Activated T-helper 1 cell treated with anti-CD3 and anti-CD28 coated beads, Interleukin-2, amount 50 U/mL, for 16 hours (primary cell): ENCODE measurements around the gene NIPAL4.

Experiments
- DNase-seq, 2 donors: peaks; one replicate each; pipeline ENCODE4 v3.0.0-alpha.2; 2020; ENCODE audit warnings: low read depth in 1 of 2, low spot score in 1 of 2

NIPAL4 gene

DNA sequence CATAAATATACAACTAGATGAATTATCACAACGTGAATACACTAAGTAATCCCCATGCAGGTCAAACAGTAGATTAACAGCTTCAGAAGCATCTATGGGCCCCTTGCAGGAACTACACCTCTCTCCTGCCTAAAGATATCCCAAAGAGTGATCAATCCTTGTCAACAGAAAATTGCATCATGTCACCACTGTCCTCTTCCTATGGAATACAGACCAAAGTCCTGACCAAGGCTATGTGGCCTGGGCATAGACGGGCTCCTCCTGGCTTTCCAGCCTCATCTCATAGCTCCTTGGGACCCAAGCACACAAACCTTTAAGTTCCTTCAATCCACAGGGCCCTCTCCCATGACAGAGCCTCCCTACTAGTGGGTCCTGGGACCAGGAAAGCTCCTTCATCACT lies 25.3 kb downstream of the NIPAL4 start:
- no peak for DNase-seq

DNA sequence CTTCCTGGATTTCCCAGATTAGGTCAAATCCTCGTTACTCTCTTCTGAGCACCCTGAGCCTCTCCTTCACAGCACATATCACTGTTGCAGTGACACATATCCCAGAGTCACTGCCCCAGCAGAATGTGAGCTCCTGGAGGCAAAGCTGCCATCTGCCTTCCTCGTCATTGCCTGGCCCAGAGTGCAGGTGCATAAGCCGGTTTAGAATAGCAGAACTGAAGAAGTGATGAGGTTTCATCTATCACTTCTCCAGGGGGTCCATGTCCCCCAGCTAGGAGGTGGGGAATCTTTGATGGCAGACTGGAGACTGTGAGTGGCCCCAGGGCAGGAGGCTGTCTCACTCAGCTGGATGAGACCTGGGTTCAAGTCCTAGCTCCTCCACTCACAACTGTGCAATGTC lies 25.8 kb downstream of the NIPAL4 start:
- DNase-seq: no peak

- DNase-seq: no peak
Observed at GRCh38 chr5:157486221-157486681, 26.2 kb downstream of the NIPAL4 start.

DNA sequence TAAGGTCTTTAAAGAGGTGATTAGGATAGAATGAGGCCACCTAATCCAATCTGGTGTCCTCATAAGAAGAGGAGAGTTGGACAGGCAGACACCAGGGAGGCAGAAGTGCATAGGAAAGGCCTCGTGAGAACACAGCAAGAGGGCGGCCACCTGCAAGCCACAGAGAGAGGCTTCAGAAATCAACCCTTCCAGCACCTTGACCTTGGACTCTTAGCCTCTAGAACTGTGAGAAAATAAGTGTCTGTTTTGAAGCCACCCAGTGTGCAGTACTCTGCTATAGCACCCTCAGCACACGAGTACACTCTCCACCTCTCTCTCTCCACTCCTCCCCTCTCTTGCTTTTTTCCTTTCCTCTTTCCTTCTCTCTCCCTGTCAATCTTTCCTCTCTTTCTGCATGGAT lies 26.8 kb downstream of the NIPAL4 start:
- DNase-seq: no peak

DNA sequence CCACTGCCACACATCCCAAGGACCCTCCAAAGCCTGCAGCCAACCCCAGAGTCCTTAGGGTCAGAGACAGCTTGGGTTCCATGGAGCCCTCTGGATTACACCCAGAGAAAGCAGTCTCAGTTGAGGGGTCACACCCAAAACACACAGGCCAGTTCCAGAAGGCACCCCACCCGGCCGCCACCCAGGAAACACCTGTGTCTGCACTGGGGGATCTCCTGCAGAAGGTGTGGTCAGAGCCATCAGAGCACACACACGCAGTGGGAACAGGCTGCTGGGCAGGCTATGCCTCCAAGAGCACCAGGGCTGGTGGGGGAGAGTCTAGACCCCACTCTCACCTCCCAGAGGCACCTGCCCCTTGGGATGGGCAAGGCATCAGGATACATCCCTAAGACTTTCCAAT lies 27.3 kb downstream of the NIPAL4 start:
- DNase-seq: no peak

DNA sequence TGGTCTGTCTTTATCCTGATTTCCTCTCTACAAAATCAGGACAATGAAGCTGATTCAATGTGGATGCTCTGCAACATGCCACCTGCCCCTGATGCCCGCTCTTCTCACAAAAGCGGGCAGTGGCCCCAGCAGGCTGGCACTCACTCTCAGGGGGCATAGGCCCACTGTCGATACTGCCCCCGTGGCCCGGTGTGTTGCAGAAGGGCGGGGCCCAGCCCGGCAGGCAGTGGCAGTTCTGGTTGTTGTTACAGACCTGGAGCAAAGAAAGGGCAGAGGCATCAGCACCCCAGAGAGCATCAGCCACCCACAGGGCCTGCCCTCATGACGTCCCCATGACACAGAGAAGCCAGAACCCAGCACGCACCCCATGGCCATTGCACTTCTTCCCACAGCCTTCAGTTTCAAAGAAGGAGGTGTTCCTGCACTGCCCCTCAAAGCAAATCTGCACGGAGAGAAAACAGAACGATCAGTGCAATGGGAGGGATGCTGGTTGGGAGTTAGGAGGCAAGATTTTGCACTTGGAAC lies 31.5 kb downstream of the NIPAL4 start:
- no peak for DNase-seq

DNA sequence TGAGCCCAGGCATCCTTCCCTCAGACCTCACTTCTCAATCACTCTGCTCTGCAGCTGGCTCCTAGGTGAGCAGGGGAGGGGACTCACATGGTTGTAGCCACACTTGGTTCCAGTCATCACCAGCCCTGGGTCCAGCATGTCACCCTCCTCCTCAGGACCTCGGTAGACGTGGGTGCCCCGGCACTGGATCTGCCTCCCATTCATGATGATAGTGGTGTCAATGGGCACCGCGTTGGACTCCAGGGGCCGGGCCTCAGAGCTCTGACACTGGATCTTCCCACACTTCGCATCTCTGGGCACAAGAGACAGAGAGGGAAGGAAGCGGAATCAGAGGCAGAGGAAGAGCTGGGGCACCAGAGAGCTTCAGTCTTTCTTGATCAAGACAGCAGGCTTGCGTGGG lies 32.9 kb downstream of the NIPAL4 start:
- no peak for DNase-seq

- no peak for DNase-seq
Observed at GRCh38 chr5:157494178-157494832, 34.3 kb downstream of the NIPAL4 start.

GRCh38 chr5:157496864-157497263 lies 36.9 kb downstream of the NIPAL4 start:
- DNase-seq: no peak

DNA sequence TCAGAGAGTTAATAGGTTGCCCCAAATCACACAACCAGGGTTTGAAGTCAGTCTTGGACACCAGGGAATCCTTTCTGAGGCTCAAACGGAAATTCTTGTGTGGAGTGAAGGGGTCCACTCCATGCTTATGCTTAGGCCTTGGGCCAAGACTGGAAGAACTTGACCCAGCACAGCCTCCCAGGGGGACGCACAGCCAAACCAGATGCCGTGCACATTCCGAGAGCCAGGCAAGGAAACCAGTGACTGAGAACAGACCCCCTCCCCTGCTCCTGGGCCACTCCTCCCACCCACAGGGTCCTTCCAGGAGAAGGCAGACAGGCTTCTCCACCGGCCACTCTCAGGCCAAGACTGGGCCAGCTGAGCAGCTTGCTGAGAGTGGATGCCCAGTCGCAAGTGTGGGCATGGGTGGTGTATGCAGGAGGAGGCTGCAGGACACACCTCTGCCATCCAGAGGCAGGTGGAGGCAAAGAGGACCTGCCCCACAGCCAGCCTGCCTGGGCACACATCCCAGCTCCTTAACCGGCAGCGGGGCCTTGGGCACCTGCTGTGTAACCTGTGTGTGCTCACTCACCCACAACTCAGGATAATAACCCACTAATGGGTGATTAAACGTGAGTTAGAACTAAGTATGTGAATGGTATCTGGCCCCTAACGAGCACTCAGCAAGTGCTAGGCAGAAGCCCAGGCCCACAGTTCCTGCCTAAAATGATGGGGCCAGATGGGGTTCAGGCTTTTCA lies 38.0 kb downstream of the NIPAL4 start:
- no peak for DNase-seq

DNA sequence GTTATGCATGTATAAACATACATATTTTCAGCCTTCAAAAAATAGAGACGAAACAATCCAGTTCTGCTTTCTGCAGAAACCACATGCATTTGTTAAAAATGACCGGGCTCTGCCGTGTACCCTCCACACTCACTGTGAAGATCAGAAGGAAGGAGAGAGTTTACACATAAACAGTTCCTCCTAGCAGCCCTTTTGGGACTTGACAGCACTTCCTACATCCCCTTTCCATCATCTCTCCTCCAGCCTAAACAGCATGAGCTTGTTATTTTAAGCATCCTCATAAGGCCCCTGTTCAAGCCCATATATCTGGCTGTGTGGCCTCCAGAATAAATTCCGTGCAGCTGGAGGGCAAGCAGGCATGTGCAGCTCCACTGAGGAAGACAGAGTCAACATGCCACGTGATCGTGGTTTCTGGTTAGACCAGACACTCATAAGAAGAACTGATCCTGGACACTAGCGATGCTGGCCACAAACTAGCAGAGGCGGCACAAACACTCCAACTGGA lies 42.2 kb downstream of the NIPAL4 start:
- DNase-seq: no peak

GRCh38 chr5:157504053-157504452 lies 44.0 kb downstream of the NIPAL4 start:
- DNase-seq: no peak

GRCh38 chr5:157505496-157505895 lies 45.5 kb downstream of the NIPAL4 start:
- no peak for DNase-seq

GRCh38 chr5:157506066-157506590 lies 46.1 kb downstream of the NIPAL4 start:
- DNase-seq: no peak

DNA sequence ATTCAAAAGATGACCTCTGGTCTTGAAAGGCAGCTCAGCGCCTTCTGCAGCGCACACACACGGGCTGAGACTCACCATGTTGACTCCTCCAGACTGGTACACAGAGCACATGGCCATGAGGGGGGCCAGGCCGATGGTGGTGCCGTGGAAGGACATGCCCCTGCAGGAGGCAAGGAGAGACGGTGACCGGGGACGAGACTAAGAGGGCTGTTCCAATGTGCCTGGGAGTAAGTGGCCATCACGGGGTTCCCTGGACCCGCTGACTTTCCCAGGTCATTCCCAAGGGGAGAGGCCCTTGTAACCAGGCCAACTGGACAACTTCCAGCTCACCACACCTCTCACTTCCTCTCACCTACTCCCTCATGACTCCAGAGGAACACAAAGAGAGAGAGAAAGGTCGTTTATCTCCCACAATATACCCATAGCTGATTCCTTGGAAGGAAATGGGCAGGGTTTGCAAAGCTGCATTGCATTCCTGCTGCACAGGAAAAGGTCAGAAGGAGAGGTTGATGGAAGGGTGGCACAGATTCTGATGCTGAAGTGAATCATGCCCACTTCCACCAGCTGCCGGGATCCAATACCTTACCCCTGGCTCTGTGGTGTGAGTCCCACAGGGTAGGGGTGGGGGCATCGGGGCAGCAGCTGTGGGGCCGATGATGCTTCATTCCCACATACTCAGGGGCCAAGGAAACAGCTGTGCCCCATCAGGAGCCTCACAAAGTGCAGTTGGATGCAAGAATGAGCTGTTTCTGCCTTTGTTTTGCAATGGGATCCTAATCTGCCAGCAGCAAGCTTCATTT lies 47.2 kb downstream of the NIPAL4 start:
- no peak for DNase-seq

GRCh38 chr5:157509093-157509492 lies 49.1 kb downstream of the NIPAL4 start:
- DNase-seq: no peak

GRCh38 chr5:157509587-157509986 lies 49.6 kb downstream of the NIPAL4 start:
- DNase-seq: no peak

GRCh38 chr5:157510682-157511081 lies 50.7 kb downstream of the NIPAL4 start:
- no peak for DNase-seq

DNA sequence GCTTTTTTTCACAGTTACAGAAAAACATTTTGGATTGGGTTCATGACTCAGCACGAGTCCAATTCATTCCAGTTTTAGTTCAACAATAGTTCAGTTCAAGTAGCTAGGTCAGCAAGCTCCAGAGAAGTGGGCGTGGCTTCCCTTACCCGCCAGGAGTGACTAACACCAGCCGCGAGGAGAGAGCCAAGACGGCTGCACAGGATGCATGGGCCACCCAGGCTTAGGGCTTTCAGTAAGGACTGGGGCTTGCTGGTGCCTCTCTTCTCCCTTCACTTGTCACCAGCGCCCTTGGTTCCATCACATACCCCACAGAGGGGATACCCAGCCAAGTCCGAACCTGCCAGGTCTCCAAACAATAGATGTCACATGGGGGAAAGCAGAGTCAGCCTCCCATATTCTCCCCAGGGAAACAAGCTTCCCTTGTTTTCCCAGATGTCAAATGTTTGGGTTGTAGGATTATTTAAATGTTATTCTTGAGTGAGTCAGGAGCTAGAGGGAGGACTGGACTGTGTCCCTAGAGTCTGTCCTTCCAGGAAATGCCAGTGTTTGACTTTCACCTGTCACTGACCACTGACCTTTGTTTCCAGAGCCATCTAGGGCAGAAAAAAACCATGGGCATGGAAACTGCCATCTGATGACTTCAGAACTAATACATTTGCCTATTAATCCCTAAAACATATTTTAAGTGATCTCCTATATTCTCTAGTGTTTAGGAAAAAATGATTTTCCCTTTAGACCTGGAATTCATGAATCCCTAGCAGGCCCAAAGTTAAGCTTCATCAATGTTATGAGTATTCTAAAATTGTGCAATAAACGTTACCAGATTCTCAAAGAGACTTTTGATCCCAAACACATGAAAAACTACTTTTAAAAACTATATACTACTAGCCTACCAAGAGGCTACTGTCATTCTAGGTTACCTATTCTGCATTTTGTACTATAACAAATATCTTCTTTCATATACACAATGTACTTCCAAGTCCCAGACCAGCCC lies 51.9 kb downstream of the NIPAL4 start:
- DNase-seq: peak in 1 of 2 donors; percentile 7

GRCh38 chr5:157513182-157513581 lies 53.2 kb downstream of the NIPAL4 start:
- no peak for DNase-seq
